Superior temporal gyrus (tissue), 1 donor: ENCODE results near the gene MPC2.
A peak's percentile ranks its signal among the peaks of the same experiment; 100 is the strongest.

Experiments
- DNase-seq: peaks from one replicate; pipeline ENCODE4 v3.0.0-alpha.2; 2016; ENCODE audit errors: extremely low spot score

Gene MPC2

GRCh38 chr1:167936930-167937708, at the start of gene MPC2:
Gene MPC2, minus strand, starts transcription at chr1:167937072. Its CDS starts 1,231 bp downstream, at chr1:167935841.
- peak; percentile 62 for DNase-seq

GRCh38 chr1:167984886-167985489, 48.1 kb upstream of the MPC2 start:
- no peak for DNase-seq

GRCh38 chr1:167983797-167984420, 47.0 kb upstream of the MPC2 start:
- DNase-seq = no peak

- no peak for DNase-seq
Observed at GRCh38 chr1:167981933-167982332, 45.1 kb upstream of the MPC2 start.

GRCh38 chr1:167977245-167977644, 40.4 kb upstream of the MPC2 start:
- no peak for DNase-seq

GRCh38 chr1:167974698-167975097, 37.8 kb upstream of the MPC2 start:
- DNase-seq = no peak

- DNase-seq = no peak
Observed at GRCh38 chr1:167973832-167974231, 37.0 kb upstream of the MPC2 start.

GRCh38 chr1:167968569-167968968, 31.7 kb upstream of the MPC2 start:
- no peak for DNase-seq

GRCh38 chr1:167966050-167966449, 29.2 kb upstream of the MPC2 start:
- DNase-seq = no peak

GRCh38 chr1:167964646-167965045, 27.8 kb upstream of the MPC2 start:
- no peak for DNase-seq

- DNase-seq = no peak
Observed at GRCh38 chr1:167957710-167958109, 20.8 kb upstream of the MPC2 start.

GRCh38 chr1:167955915-167956314, 19.0 kb upstream of the MPC2 start:
- DNase-seq = no peak

- DNase-seq = no peak
Observed at GRCh38 chr1:167950569-167950968, 13.7 kb upstream of the MPC2 start.

- no peak for DNase-seq
Observed at GRCh38 chr1:167949785-167950184, 12.9 kb upstream of the MPC2 start.

GRCh38 chr1:167947733-167948132, 10.9 kb upstream of the MPC2 start:
- DNase-seq = no peak

GRCh38 chr1:167943541-167943940, 6.7 kb upstream of the MPC2 start:
- DNase-seq = no peak

GRCh38 chr1:167940264-167940663, 3.4 kb upstream of the MPC2 start:
- no peak for DNase-seq

- no peak for DNase-seq
Observed at GRCh38 chr1:167938080-167938636, 1.3 kb upstream of the MPC2 start.

- DNase-seq = no peak
Observed at GRCh38 chr1:167937709-167938010, 788 bp upstream of the MPC2 start.

GRCh38 chr1:167936068-167936929, 573 bp downstream of the MPC2 start, which contains the start of gene DCAF6:
Gene DCAF6, plus strand, starts transcription at chr1:167936683. Its CDS starts 229 bp downstream, at chr1:167936912.
- peak; percentile 99 for DNase-seq

GRCh38 chr1:167935216-167936067, 1.4 kb downstream of the MPC2 start:
- peak; percentile 62 for DNase-seq
